Measurements from ENCODE around the gene BOK.
"Not testable (repeated sequence)": the region's sequence is repeated elsewhere in the genome, so short reads cannot be mapped to it uniquely, and the experiment has no call there.

The BOK gene

GRCh38 chr2:241569831-241570281, 11.3 kb downstream of the BOK start:
- Histone ChIP-seq H3K79me2 (ENCODE audit: insufficient read depth, low read length) (no peaks in the 10 kb centered on the region), H3K9me2 (replicated peaks; ENCODE audit: low read depth, low read length) (no peaks in the 10 kb centered on the region), H3K4me2 (ENCODE audit: low read depth, low read length, poor library complexity, severe bottlenecking) (no peak overlapping the region), H4K20me1 (ENCODE audit: insufficient read depth, low read length, poor library complexity, severe bottlenecking) (no peaks in the 10 kb centered on the region), H3F3A (ENCODE audit: low read depth) (no peaks in the 10 kb centered on the region), H3K4me3 (ENCODE audit: low read length, poor library complexity, severe bottlenecking) (no peak overlapping the region), H3K9ac (ENCODE audit: low read depth, low read length, poor library complexity, severe bottlenecking) (no peak overlapping the region), H2AFZ (ENCODE audit: low read length) (no peak overlapping the region), H3K27me3 (ENCODE audit: insufficient read depth, low read length, poor library complexity, severe bottlenecking) (no peaks in the 10 kb centered on the region), H3K36me3 (ENCODE audit: insufficient read depth, low read length) (no peaks in the 10 kb centered on the region), H3K4me1 (ENCODE audit: insufficient read depth, low read length, poor library complexity, severe bottlenecking) (no peaks in the 10 kb centered on the region), H3K9me3 (ENCODE audit: insufficient read depth, low read depth, low read length) (no peaks in the 10 kb centered on the region)
- TF ChIP-seq CTCF (conservative IDR thresholded peaks at IDR 0.05; ENCODE audit: low read length), result no peak
- no peak for TF ChIP-seq EZH2phosphoT487 (IDR thresholded peaks at IDR 0.05; ENCODE audit: borderline replicate concordance)

GRCh38 chr2:241570961-241571581, 12.5 kb downstream of the BOK start:
- Histone ChIP-seq H3K4me1 (ENCODE audit: insufficient read depth, low read length, poor library complexity, severe bottlenecking) (no peaks in the 10 kb centered on the region), H3K4me2 (ENCODE audit: low read depth, low read length, poor library complexity, severe bottlenecking) (no peak overlapping the region), H3K4me3 (ENCODE audit: low read length, poor library complexity, severe bottlenecking) (no peak overlapping the region), H3K36me3 (ENCODE audit: insufficient read depth, low read length) (no peaks in the 10 kb centered on the region), H3K9me2 (replicated peaks; ENCODE audit: low read depth, low read length) (no peaks in the 10 kb centered on the region), H3K79me2 (ENCODE audit: insufficient read depth, low read length) (no peaks in the 10 kb centered on the region), H3K9me3 (ENCODE audit: insufficient read depth, low read depth, low read length) (no peaks in the 10 kb centered on the region), H2AFZ (ENCODE audit: low read length) (no peak overlapping the region), H4K20me1 (ENCODE audit: insufficient read depth, low read length, poor library complexity, severe bottlenecking) (no peaks in the 10 kb centered on the region), H3F3A (ENCODE audit: low read depth) (no peaks in the 10 kb centered on the region), H3K27me3 (ENCODE audit: insufficient read depth, low read length, poor library complexity, severe bottlenecking) (no peaks in the 10 kb centered on the region), H3K9ac (ENCODE audit: low read depth, low read length, poor library complexity, severe bottlenecking) (no peak overlapping the region)
- TF ChIP-seq EZH2phosphoT487 (IDR thresholded peaks at IDR 0.05; ENCODE audit: borderline replicate concordance) (no peak), CTCF (conservative IDR thresholded peaks at IDR 0.05; ENCODE audit: low read length) (no peak)

GRCh38 chr2:241571821-241572620, 13.5 kb downstream of the BOK start:
- Histone ChIP-seq H4K20me1 (ENCODE audit: insufficient read depth, low read length, poor library complexity, severe bottlenecking) (no peaks in the 10 kb centered on the region), H3K4me1 (ENCODE audit: insufficient read depth, low read length, poor library complexity, severe bottlenecking) (no peaks in the 10 kb centered on the region), H3F3A (ENCODE audit: low read depth) (no peaks in the 10 kb centered on the region), H3K79me2 (ENCODE audit: insufficient read depth, low read length) (no peaks in the 10 kb centered on the region), H3K27me3 (ENCODE audit: insufficient read depth, low read length, poor library complexity, severe bottlenecking) (no peaks in the 10 kb centered on the region), H3K9me3 (ENCODE audit: insufficient read depth, low read depth, low read length) (no peaks in the 10 kb centered on the region), H3K4me3 (ENCODE audit: low read length, poor library complexity, severe bottlenecking) (no peak overlapping the region), H3K4me2 (ENCODE audit: low read depth, low read length, poor library complexity, severe bottlenecking) (no peak overlapping the region), H3K9me2 (replicated peaks; ENCODE audit: low read depth, low read length) (no peaks in the 10 kb centered on the region), H2AFZ (ENCODE audit: low read length) (no peak overlapping the region), H3K36me3 (ENCODE audit: insufficient read depth, low read length) (no peaks in the 10 kb centered on the region), H3K9ac (ENCODE audit: low read depth, low read length, poor library complexity, severe bottlenecking) (no peak overlapping the region)
- TF ChIP-seq CTCF (conservative IDR thresholded peaks at IDR 0.05; ENCODE audit: low read length), result no peak

- not testable (repeated sequence) for H3K9me2 ChIP-seq (replicated peaks; ENCODE audit: low read depth, low read length); H3K9ac ChIP-seq (ENCODE audit: low read depth, low read length, poor library complexity, severe bottlenecking); H3K4me2 ChIP-seq (ENCODE audit: low read depth, low read length, poor library complexity, severe bottlenecking); H3F3A ChIP-seq (ENCODE audit: low read depth); H4K20me1 ChIP-seq (ENCODE audit: insufficient read depth, low read length, poor library complexity, severe bottlenecking); H3K4me1 ChIP-seq (ENCODE audit: insufficient read depth, low read length, poor library complexity, severe bottlenecking); H3K36me3 ChIP-seq (ENCODE audit: insufficient read depth, low read length); H3K9me3 ChIP-seq (ENCODE audit: insufficient read depth, low read depth, low read length); H3K79me2 ChIP-seq (ENCODE audit: insufficient read depth, low read length); H3K4me3 ChIP-seq (ENCODE audit: low read length, poor library complexity, severe bottlenecking); H3K27me3 ChIP-seq (ENCODE audit: insufficient read depth, low read length, poor library complexity, severe bottlenecking); H2AFZ ChIP-seq (ENCODE audit: low read length)
Observed at GRCh38 chr2:241572915-241573651, 14.5 kb downstream of the BOK start.
